Measurements from ENCODE around the gene EEFSEC.
A peak's percentile ranks its signal among the peaks of the same experiment; 100 is the strongest.

EEFSEC gene

DNA sequence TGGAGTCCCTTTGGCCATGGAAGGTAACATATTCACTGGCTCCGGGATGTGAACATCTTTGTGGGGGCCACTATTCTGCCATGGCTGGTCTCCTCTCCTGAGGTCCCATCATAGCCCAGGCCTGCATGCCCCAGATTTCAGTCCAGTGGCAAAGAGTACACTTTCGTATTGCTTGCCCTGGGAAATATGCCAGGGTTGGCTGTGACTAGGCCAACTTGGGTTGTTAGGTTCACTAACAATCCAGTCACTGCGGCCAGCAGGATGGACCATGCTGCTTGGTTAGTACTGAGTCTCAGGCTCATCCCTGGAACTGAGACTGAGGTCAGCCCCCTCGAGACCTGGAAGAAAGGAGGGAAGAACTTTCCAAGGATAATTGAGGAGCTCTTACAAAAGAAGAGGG lies 9.8 kb upstream of the EEFSEC start:
- TF ChIP-seq, protein P1, sequence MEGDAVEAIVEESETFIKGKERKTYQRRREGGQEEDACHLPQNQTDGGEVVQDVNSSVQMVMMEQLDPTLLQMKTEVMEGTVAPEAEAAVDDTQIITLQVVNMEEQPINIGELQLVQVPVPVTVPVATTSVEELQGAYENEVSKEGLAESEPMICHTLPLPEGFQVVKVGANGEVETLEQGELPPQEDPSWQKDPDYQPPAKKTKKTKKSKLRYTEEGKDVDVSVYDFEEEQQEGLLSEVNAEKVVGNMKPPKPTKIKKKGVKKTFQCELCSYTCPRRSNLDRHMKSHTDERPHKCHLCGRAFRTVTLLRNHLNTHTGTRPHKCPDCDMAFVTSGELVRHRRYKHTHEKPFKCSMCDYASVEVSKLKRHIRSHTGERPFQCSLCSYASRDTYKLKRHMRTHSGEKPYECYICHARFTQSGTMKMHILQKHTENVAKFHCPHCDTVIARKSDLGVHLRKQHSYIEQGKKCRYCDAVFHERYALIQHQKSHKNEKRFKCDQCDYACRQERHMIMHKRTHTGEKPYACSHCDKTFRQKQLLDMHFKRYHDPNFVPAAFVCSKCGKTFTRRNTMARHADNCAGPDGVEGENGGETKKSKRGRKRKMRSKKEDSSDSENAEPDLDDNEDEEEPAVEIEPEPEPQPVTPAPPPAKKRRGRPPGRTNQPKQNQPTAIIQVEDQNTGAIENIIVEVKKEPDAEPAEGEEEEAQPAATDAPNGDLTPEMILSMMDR (IDR thresholded peaks at IDR 0.05): no peak
- no peak for TF ChIP-seq ZFX (IDR thresholded peaks at IDR 0.05; ENCODE audit: borderline replicate concordance)
- H3K27ac ChIP-seq: no peak overlapping the region

DNA sequence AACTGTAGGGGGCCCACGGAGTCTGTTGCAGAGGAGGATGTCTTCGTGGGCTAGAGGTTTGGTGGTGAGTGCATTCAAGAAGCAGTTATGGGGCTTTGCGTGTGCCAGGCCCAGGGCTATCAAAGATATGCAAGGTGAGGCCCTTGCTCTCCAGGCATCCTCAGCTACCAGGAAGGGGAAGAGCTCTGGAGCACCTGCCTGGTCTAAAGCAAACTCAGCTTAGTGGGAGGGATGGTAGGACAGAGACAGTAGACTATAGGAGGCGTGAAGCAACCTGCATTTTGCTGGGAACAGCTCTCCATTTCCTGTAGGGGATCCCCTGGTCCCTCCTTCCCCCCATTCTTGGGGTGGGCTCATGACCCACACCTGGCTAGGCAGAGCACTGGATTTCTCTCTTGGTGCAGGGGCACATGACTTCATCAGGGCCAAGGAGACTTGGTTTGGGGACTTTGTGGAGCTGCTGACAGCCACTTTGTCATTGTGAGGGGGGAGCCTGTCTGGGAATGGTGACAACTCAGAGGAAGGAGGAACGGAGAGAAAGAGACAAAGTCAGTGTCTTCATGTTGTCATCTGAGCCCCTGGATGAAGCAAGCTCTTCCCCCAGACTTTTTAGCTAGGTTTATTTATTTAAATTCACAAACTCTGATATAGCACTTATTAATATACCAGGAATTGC lies 8.6 kb upstream of the EEFSEC start:
- no peak overlapping the region for H3K27ac ChIP-seq
- TF ChIP-seq, protein P1 (IDR thresholded peaks at IDR 0.05): no peak
- TF ChIP-seq ZFX (IDR thresholded peaks at IDR 0.05; ENCODE audit: borderline replicate concordance): no peak

DNA sequence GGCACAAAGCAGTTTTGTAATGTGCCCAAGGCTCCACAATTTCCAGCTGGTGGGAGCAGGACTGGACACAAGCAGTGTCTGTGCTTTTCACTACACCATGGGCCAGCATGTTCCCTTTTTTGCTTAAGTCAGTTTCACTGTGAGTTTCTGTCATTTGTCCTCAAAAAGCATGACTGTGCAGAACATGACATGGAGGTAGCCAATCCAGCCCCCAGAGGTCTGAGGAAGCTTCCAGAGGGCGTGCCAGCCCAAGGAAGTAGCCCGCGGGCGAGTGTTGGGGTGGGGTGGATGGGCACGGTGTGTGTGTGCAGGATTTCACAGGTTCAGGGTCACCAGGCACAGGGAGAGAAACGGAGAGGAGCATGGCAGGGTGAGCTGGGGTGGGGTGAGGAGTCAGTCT lies 8.0 kb upstream of the EEFSEC start:
- TF ChIP-seq, protein P1 (IDR thresholded peaks at IDR 0.05): no peak
- no peak for TF ChIP-seq ZFX (IDR thresholded peaks at IDR 0.05; ENCODE audit: borderline replicate concordance)
- no peak overlapping the region for H3K27ac ChIP-seq

DNA sequence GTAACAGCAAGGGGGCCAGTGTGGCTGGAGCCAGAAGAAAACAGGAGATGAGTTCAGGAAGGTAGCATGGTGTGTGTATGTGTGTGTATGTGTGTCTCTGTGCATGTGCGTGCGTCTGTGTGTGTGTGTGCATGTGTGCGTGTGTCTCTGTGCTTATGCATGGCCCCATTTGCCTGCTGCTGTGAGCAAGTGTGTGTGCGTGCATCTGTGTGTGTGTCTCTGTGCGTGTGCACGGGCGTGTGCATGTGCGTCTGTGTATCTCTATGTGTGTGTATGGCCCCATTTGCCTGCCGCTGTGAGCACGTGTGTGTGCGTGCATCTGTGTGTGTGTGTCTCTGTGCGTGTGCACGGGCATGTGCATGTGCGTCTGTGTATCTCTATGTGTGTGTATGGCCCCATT lies 7.1 kb upstream of the EEFSEC start:
- TF ChIP-seq ZFX (IDR thresholded peaks at IDR 0.05; ENCODE audit: borderline replicate concordance): no peak
- TF ChIP-seq, protein P1 (IDR thresholded peaks at IDR 0.05): no peak
- no peak overlapping the region for H3K27ac ChIP-seq

DNA sequence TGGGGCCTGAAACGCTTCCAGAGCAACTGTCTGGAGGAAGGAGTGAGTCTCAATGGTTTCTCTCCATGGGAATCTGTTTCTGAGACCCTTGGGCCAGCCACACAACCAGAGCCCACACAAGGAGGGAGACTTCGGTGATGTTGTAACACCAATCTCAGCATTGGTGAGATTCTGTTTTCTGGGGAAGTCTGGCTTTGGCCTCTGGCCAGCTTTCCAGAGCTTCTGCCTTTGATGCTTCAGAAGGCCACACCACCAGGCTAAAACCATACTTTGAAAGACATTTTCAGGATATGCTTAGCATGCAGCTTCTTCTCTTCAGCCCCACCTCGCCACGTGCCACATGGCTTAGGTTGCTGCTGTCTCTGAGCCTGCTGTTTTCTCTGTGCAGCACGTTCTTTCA lies 3.6 kb upstream of the EEFSEC start:
- no peak overlapping the region for H3K27ac ChIP-seq
- TF ChIP-seq, protein P1 (IDR thresholded peaks at IDR 0.05): no peak
- no peak for TF ChIP-seq ZFX (IDR thresholded peaks at IDR 0.05; ENCODE audit: borderline replicate concordance)

DNA sequence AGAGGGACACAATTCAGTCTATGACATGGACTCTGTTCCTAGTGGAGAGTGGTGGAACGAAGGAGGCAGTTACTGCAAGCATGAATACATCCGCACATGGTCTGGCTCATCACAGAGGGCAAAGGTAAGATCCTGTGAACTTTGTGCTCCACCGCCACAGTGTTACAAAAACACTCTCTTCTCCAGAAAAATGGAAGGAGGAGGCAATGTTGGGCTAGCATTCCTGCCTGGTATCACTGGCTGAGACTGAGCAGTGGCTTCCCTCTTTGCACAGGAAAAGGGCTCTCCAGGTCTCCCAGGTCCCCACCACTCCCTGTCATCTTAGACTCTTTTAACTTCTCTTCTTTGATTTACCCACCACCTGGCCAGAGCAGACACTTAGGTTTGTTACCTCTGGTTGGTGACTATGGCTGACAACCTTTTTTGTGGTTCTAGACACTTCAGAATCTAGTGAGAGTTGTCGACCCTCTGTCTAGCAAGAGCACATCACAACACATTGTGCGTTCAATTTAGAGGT lies 1.5 kb upstream of the EEFSEC start:
- TF ChIP-seq, protein P1 (IDR thresholded peaks at IDR 0.05): no peak
- no peak for TF ChIP-seq ZFX (IDR thresholded peaks at IDR 0.05; ENCODE audit: borderline replicate concordance)
- peak overlapping the region; percentile 34; the same call in 1 of the 2 replicates for H3K27ac ChIP-seq

DNA sequence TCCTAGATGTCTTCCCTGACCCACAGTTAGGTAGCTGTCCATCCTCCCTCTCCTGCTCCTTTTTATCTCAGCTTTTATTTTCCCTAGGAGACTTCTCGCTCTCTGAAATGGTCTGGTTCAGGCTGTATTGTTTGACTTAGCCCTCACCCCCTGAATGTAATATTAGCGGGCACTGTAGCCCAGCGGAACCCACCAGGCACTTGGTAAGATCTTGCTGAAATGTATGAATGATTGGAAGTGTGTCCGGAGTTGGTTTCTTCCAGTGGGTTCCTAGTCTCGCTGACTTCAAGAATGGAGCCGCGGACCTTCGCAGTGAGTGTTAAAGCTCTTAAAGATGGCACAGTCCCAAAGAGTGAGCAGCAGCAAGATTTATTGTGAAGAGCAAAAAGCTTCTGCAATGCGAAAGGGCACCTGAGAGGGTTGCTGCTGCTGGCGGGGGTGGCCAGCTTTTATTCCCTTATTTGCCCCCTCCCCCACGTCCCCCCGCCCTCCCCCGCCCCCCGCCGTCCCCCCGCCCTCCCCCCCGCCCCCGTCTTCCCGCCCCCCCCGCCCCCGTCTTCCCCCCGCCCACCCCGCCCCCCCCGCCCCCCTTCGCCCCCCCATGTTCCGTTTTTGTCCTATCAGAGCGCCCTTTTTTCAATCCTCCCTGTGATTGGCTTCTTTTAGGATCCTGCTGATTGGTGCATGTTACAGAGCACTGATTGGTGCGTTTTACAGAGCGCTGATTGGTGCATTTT lies 694 bp upstream of the EEFSEC start:
- peak overlapping the region; percentile 89 for H3K27ac ChIP-seq
- TF ChIP-seq ZFX (IDR thresholded peaks at IDR 0.05; ENCODE audit: borderline replicate concordance): no peak
- TF ChIP-seq, protein P1 (IDR thresholded peaks at IDR 0.05): no peak

DNA sequence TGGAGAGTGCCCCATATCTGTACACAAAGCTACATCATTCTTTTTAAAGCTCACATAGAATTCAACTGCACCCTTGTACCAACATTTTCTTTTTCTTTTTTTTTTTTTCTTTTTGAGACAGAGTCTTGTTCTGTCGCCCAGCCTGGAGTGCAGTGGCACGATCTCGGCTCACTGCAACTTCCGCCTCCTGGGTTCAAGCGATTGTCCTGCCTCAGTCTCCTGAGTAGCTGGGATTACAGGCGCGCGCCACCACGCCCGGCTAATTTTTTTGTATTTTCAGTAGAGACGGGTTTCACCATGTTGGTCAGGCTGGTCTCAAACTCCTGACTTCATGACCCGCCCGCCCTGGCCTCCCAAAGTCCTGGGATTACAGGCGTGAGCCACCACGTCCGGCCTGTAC lies 1.1 kb downstream of the EEFSEC start:
- H3K27ac ChIP-seq: peak overlapping the region; percentile 89
